Activated naive CD8-positive, alpha-beta T cell treated with anti-CD3 and anti-CD28 coated beads, Interleukin-2, amount 50 U/mL, for 24 hours (primary cell): ENCODE data around the gene HOOK1.
A peak's percentile ranks its signal among the peaks of the same experiment; 100 is the strongest.

Experiments
- ATAC-seq: fragments of 150-1000 bp; cut with Tn5 transposase; one replicate; pipeline ENCODE4 v1.10.0; 2021
- DNase-seq: peaks from one replicate; pipeline ENCODE4 v3.0.0; 2021
- H3K27ac Mint-ChIP-seq: one replicate; pipeline ENCODE4 v1.8.0; 2021; ENCODE audit warnings: mild to moderate bottlenecking, mixed read lengths
- H3K27me3 Mint-ChIP-seq: one replicate; pipeline ENCODE4 v1.8.0; 2021; ENCODE audit warnings: mixed read lengths
- H3K36me3 Mint-ChIP-seq: one replicate; pipeline ENCODE4 v1.8.0; 2021; ENCODE audit warnings: low read depth, mixed read lengths
- H3K4me1 Mint-ChIP-seq: one replicate; pipeline ENCODE4 v1.8.0; 2021; ENCODE audit warnings: mixed read lengths
- H3K4me3 Mint-ChIP-seq: one replicate; pipeline ENCODE4 v1.8.0; 2021; ENCODE audit warnings: mild to moderate bottlenecking, moderate library complexity, mixed read lengths
- H3K9me3 Mint-ChIP-seq: one replicate; pipeline ENCODE4 v1.8.0; 2021; ENCODE audit warnings: mixed read lengths

Gene HOOK1

GRCh38 chr1:59814901-59815825 is at the start of gene HOOK1:
TSS of gene HOOK1 (plus strand) at chr1:59814949. CDS start at chr1:59815118, 169 bp downstream.
- Mint-ChIP-seq H3K9me3 (no peaks in the 10 kb centered on the region), H3K4me3 (peak within 1 kb of the TSS; percentile 76), H3K27me3 (peaks cover 6% of the 10 kb centered on the region), H3K27ac (peak within 1 kb of the TSS; percentile 78), H3K4me1 (peaks cover 6% of the 10 kb centered on the region), H3K36me3 (no peaks in the 10 kb centered on the region)
- ATAC-seq (peak; percentile 41), DNase-seq (no peak)

GRCh38 chr1:59765011-59765730 is 49.6 kb upstream of the HOOK1 start:
- ATAC-seq (no peak), DNase-seq (no peak)
- Mint-ChIP-seq H3K27ac (no peak overlapping the region), H3K4me1 (no peaks in the 10 kb centered on the region), H3K27me3 (no peaks in the 10 kb centered on the region), H3K4me3 (no peak overlapping the region), H3K36me3 (no peaks in the 10 kb centered on the region), H3K9me3 (no peaks in the 10 kb centered on the region)

GRCh38 chr1:59766227-59766855 is 48.4 kb upstream of the HOOK1 start:
- no peak overlapping the region for H3K27ac Mint-ChIP-seq
- no peaks in the 10 kb centered on the region for H3K9me3 Mint-ChIP-seq
- DNase-seq (no peak), ATAC-seq (no peak)
- H3K4me3 Mint-ChIP-seq: no peak overlapping the region
- no peaks in the 10 kb centered on the region for H3K27me3 Mint-ChIP-seq
- no peaks in the 10 kb centered on the region for H3K4me1 Mint-ChIP-seq
- no peaks in the 10 kb centered on the region for H3K36me3 Mint-ChIP-seq

GRCh38 chr1:59767119-59767518 is 47.6 kb upstream of the HOOK1 start:
- H3K36me3 Mint-ChIP-seq: no peaks in the 10 kb centered on the region
- DNase-seq (no peak), ATAC-seq (no peak)
- no peaks in the 10 kb centered on the region for H3K4me1 Mint-ChIP-seq
- no peaks in the 10 kb centered on the region for H3K9me3 Mint-ChIP-seq
- no peaks in the 10 kb centered on the region for H3K27me3 Mint-ChIP-seq
- H3K4me3 Mint-ChIP-seq: no peak overlapping the region
- H3K27ac Mint-ChIP-seq: no peak overlapping the region

- Mint-ChIP-seq H3K27ac (no peak overlapping the region), H3K27me3 (no peaks in the 10 kb centered on the region), H3K4me3 (no peak overlapping the region), H3K36me3 (no peaks in the 10 kb centered on the region), H3K4me1 (no peaks in the 10 kb centered on the region), H3K9me3 (no peaks in the 10 kb centered on the region)
- DNase-seq (no peak), ATAC-seq (no peak)
These were observed 45.7 kb upstream of the HOOK1 start for GRCh38 chr1:59768792-59769735.

GRCh38 chr1:59769736-59770095 is 45.0 kb upstream of the HOOK1 start:
- ATAC-seq (no peak), DNase-seq (no peak)
- Mint-ChIP-seq H3K4me3 (no peak overlapping the region), H3K36me3 (no peaks in the 10 kb centered on the region), H3K9me3 (no peaks in the 10 kb centered on the region), H3K4me1 (no peaks in the 10 kb centered on the region), H3K27ac (no peak overlapping the region), H3K27me3 (no peaks in the 10 kb centered on the region)

- Mint-ChIP-seq H3K36me3 (no peaks in the 10 kb centered on the region), H3K4me3 (no peak overlapping the region), H3K9me3 (no peaks in the 10 kb centered on the region), H3K4me1 (no peaks in the 10 kb centered on the region), H3K27ac (no peak overlapping the region), H3K27me3 (no peaks in the 10 kb centered on the region)
- DNase-seq: no peak
- ATAC-seq: no peak
These were observed 43.4 kb upstream of the HOOK1 start for GRCh38 chr1:59771361-59771760.

- DNase-seq: no peak
- Mint-ChIP-seq H3K9me3 (no peaks in the 10 kb centered on the region), H3K4me3 (no peak overlapping the region), H3K4me1 (no peaks in the 10 kb centered on the region), H3K27me3 (no peaks in the 10 kb centered on the region), H3K27ac (no peak overlapping the region), H3K36me3 (no peaks in the 10 kb centered on the region)
- ATAC-seq: no peak
These were observed 39.3 kb upstream of the HOOK1 start for GRCh38 chr1:59775480-59775879.

- DNase-seq (no peak), ATAC-seq (no peak)
- H3K27ac Mint-ChIP-seq: no peak overlapping the region
- no peak overlapping the region for H3K4me3 Mint-ChIP-seq
- H3K27me3 Mint-ChIP-seq: no peaks in the 10 kb centered on the region
- no peaks in the 10 kb centered on the region for H3K36me3 Mint-ChIP-seq
- H3K9me3 Mint-ChIP-seq: no peaks in the 10 kb centered on the region
- no peaks in the 10 kb centered on the region for H3K4me1 Mint-ChIP-seq
These were observed 37.5 kb upstream of the HOOK1 start for GRCh38 chr1:59776960-59777852.

GRCh38 chr1:59779949-59780348 is 34.8 kb upstream of the HOOK1 start:
- Mint-ChIP-seq H3K9me3 (no peaks in the 10 kb centered on the region), H3K4me1 (no peaks in the 10 kb centered on the region), H3K4me3 (no peak overlapping the region), H3K27ac (no peak overlapping the region), H3K36me3 (no peaks in the 10 kb centered on the region), H3K27me3 (no peaks in the 10 kb centered on the region)
- DNase-seq (no peak), ATAC-seq (no peak)

- Mint-ChIP-seq H3K9me3 (peaks cover 44% of the 10 kb centered on the region), H3K4me3 (no peak overlapping the region), H3K36me3 (peaks cover 9% of the 10 kb centered on the region), H3K27ac (no peak overlapping the region), H3K4me1 (no peaks in the 10 kb centered on the region), H3K27me3 (peaks cover 7% of the 10 kb centered on the region)
- no peak for ATAC-seq
- no peak for DNase-seq
These were observed 25.9 kb upstream of the HOOK1 start for GRCh38 chr1:59788825-59789224.

GRCh38 chr1:59798600-59798999 is 16.1 kb upstream of the HOOK1 start:
- H3K27ac Mint-ChIP-seq: no peak overlapping the region
- no peak overlapping the region for H3K4me3 Mint-ChIP-seq
- no peaks in the 10 kb centered on the region for H3K4me1 Mint-ChIP-seq
- no peak for DNase-seq
- H3K36me3 Mint-ChIP-seq: no peaks in the 10 kb centered on the region
- H3K27me3 Mint-ChIP-seq: no peaks in the 10 kb centered on the region
- ATAC-seq: no peak
- peaks cover 15% of the 10 kb centered on the region for H3K9me3 Mint-ChIP-seq

GRCh38 chr1:59803458-59804038 is 11.2 kb upstream of the HOOK1 start:
- Mint-ChIP-seq H3K36me3 (no peaks in the 10 kb centered on the region), H3K9me3 (no peaks in the 10 kb centered on the region), H3K4me1 (no peaks in the 10 kb centered on the region), H3K27ac (no peak overlapping the region), H3K4me3 (no peak overlapping the region), H3K27me3 (peaks cover under 1% of the 10 kb centered on the region)
- DNase-seq: no peak
- ATAC-seq: no peak
